Natural killer cell (primary cell): ENCODE results near the gene OLIG1. TPM values are rescaled to one million over a fixed set of nuclear protein-coding genes. Genes with fewer than 3 reads are reported as not detected.

Experiments
- ATAC-seq, 3 donors: fragments of 150-1000 bp in 2 of 3; fragments of 200-7000 bp in 1 of 3; cut with Tn5 transposase; 1 replicate in 1 of 3; 2 replicates in 2 of 3; pipeline ENCODE4 v1.10.0; 2021; ENCODE audit warnings: mild to moderate bottlenecking in 2 of 3, moderate library complexity in 2 of 3
- DNase-seq, 2 donors: peaks; one replicate each; pipeline versions ENCODE4 v3.0.0 to v3.0.0-alpha.2; 2013 to 2021; ENCODE audit warnings: mixed read lengths in 1 of 2
- H3K27ac ChIP-seq: one replicate; pipeline ENCODE4 v1.5.1; 2013; ENCODE audit warnings: mild to moderate bottlenecking, low read length
- H3K27me3 ChIP-seq: one replicate; pipeline ENCODE4 v1.6.1; 2013; ENCODE audit warnings: low read length; ENCODE audit not compliant: control insufficient read depth, insufficient read depth
- H3K36me3 ChIP-seq: one replicate; pipeline ENCODE4 v1.6.1; 2013; ENCODE audit warnings: low read length; ENCODE audit not compliant: control insufficient read depth, insufficient read depth
- H3K4me1 ChIP-seq: one replicate; pipeline ENCODE4 v1.6.1; 2013; ENCODE audit warnings: low read length; ENCODE audit not compliant: control insufficient read depth, insufficient read depth
- H3K4me3 ChIP-seq: one replicate; pipeline ENCODE4 v1.5.1; 2013; ENCODE audit warnings: low read length
- H3K9me3 ChIP-seq: one replicate; pipeline ENCODE4 v1.6.1; 2013; ENCODE audit warnings: low read length; ENCODE audit not compliant: control insufficient read depth, insufficient read depth
- H3K27ac Mint-ChIP-seq, 2 donors: one replicate each; pipeline ENCODE4 v1.8.0; 2022; ENCODE audit warnings: mild to moderate bottlenecking in 2 of 2, mixed read lengths in 2 of 2, moderate library complexity in 1 of 2
- H3K27me3 Mint-ChIP-seq, 2 donors: one replicate each; pipeline ENCODE4 v1.8.0; 2022; ENCODE audit warnings: low read depth in 2 of 2, mixed read lengths in 2 of 2
- H3K36me3 Mint-ChIP-seq: one replicate; pipeline ENCODE4 v1.8.0; 2022; ENCODE audit warnings: mixed read lengths
- H3K4me1 Mint-ChIP-seq, 2 donors: one replicate each; pipeline ENCODE4 v1.8.0; 2022; ENCODE audit warnings: mixed read lengths in 2 of 2
- H3K4me3 Mint-ChIP-seq: one replicate; pipeline ENCODE4 v1.8.0; 2022; ENCODE audit warnings: mild to moderate bottlenecking, moderate library complexity, mixed read lengths
- H3K9me3 Mint-ChIP-seq, 2 donors: one replicate each; pipeline ENCODE4 v1.8.0; 2022; ENCODE audit warnings: mixed read lengths in 2 of 2
- CTCF ChIP-seq: fragments of 200-600 bp; IDR thresholded peaks from one replicate; pipeline ENCODE4 v1.8.0; 2022; ENCODE audit warnings: antibody characterized with exemption
- WGBS: methylation state at CpG from one replicate; pipeline ENCODE4 v1.1.7; 2013; ENCODE audit warnings: missing lambda C conversion rate; ENCODE audit not compliant: insufficient coverage; 5-methylcytosine and 5-hydroxymethylcytosine counted together
- intact Hi-C: fragments of 100-400 bp; cut with micrococcal nuclease; formaldehyde crosslinking; loops from one replicate; pipeline ENCODE4 v1.14.2; 2022
- total RNA-seq, 4 donors: library from RNA; stranded (reverse); fragments of 120-200 nt in 1 of 4; gene quantifications; one replicate each; pipeline versions ENCODE4 v1.2.3 to v1.2.4, GENCODE V29; 2013 to 2022

The OLIG1 gene
- total RNA-seq, 3 donors from 2014 or later (not counting 1 experiment from before 2014, with no cell fraction given) = 0.47 to 1.4 (median 0.48) TPM

DNA sequence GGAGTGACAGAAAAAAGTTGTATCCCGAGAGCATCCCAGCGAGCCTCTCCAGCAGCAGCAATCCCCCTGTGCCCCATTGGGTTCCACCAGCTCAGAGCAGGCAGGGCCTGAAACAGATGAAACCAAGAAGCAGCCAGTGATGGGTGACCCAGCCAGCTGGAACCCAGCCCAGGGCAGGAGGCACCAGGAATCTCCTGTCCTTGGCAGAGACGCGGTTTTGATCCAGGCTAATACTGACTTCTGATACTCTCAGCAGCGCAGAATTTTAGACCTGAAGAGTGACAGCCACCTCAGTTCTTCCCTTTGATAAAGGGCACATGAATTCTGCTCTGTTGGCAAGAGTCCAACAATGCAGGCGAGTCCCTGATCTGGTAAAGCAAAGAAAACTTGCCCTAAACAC is 11.4 kb upstream of the OLIG1 start:
- Histone ChIP-seq H3K4me3 (no peak overlapping the region), H3K27ac (no peak overlapping the region), H3K36me3 (no peaks in the 10 kb centered on the region), H3K27me3 (no peaks in the 10 kb centered on the region), H3K4me1 (peaks cover 32% of the 10 kb centered on the region), H3K9me3 (no peaks in the 10 kb centered on the region)
- no peak overlapping the region for H3K4me3 Mint-ChIP-seq
- intact Hi-C loops = no loop called here
- no peak for TF ChIP-seq CTCF
- ATAC-seq (no peak), DNase-seq (no peak)
- no peak overlapping the region for H3K27ac Mint-ChIP-seq
- H3K9me3 Mint-ChIP-seq = no peaks in the 10 kb centered on the region
- H3K4me1 Mint-ChIP-seq = peaks cover 24 to 28% of the 10 kb centered on the region in 2 donors
- H3K36me3 Mint-ChIP-seq = no peaks in the 10 kb centered on the region
- H3K27me3 Mint-ChIP-seq = peaks cover 24 to 41% of the 10 kb centered on the region in 2 donors
- 90% methylated on average over 6 of the region's 6 CpGs for WGBS

GRCh38 chr21:33058957-33059356 is 11.0 kb upstream of the OLIG1 start:
- WGBS = 73% methylated on average over 6 of the region's 6 CpGs
- peaks cover 24 to 28% of the 10 kb centered on the region in 2 donors for H3K4me1 Mint-ChIP-seq
- Histone ChIP-seq H3K36me3 (no peaks in the 10 kb centered on the region), H3K4me1 (peaks cover 32% of the 10 kb centered on the region), H3K9me3 (no peaks in the 10 kb centered on the region), H3K4me3 (no peak overlapping the region), H3K27ac (no peak overlapping the region), H3K27me3 (no peaks in the 10 kb centered on the region)
- H3K36me3 Mint-ChIP-seq = no peaks in the 10 kb centered on the region
- intact Hi-C loops = no loop called here
- no peak for ATAC-seq
- TF ChIP-seq CTCF = no peak
- DNase-seq = no peak
- no peak overlapping the region for H3K27ac Mint-ChIP-seq
- no peaks in the 10 kb centered on the region for H3K9me3 Mint-ChIP-seq
- peaks cover 28 to 37% of the 10 kb centered on the region in 2 donors for H3K27me3 Mint-ChIP-seq
- H3K4me3 Mint-ChIP-seq = no peak overlapping the region

DNA sequence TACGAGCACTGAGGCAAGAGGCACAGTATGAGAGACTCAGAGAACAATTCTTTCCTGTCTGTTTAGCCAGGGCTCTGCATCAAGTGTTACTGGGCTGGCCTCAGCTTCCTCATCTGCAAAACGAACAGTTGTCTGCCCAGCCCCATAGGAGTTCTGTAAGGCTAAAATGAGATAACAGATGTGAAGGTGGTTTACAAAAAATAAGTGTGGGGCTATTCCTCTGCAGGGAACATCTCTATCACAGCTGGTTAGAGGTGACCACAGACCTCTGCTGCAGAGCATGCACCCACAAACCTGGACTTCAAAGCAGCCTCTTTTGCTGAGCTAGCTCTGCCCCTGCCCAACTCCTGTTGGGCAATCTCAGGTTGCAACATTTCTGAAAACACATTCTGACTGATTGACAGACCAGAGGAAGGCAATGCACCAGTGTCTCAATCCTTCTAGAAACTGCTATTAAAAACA is 10.5 kb upstream of the OLIG1 start:
- no peaks in the 10 kb centered on the region for H3K36me3 ChIP-seq
- Mint-ChIP-seq H3K4me3 (no peak overlapping the region), H3K9me3 (no peaks in the 10 kb centered on the region), H3K27me3 (peaks cover 29 to 34% of the 10 kb centered on the region in 2 donors), H3K4me1 (peaks cover 24 to 28% of the 10 kb centered on the region in 2 donors), H3K27ac (no peak overlapping the region), H3K36me3 (no peaks in the 10 kb centered on the region)
- no peaks in the 10 kb centered on the region for H3K9me3 ChIP-seq
- H3K27ac ChIP-seq = no peak overlapping the region
- no peak overlapping the region for H3K4me3 ChIP-seq
- no peaks in the 10 kb centered on the region for H3K27me3 ChIP-seq
- 1% methylated on average over 2 of the region's 2 CpGs for WGBS
- ATAC-seq (peak; percentile 63 to 90 (median 87)), DNase-seq (peak in 1 of 2 donors; percentile 28)
- TF ChIP-seq CTCF = no peak
- intact Hi-C loops = no loop called here
- H3K4me1 ChIP-seq = peaks cover 32% of the 10 kb centered on the region

DNA sequence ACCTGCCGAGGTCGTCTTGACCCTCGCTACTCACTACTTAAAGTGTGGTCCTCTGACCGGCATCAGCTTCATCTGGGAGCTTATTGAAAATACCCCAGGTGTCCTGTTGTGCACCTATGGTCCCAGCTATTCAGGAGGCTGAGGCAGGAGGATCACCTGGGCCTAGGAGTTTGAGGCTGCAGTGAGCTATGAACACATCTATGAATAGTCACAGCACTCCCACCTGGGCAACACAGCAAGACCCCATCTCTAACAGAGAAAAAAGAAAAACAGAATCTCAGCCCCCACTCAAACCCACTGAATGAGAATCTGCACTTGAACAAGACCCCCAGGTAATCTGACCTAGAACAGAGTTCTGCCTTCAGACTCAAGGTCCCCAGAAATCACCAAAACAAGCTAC is 8.7 kb upstream of the OLIG1 start:
- intact Hi-C loops = no loop called here
- Mint-ChIP-seq H3K27me3 (peaks cover 34 to 42% of the 10 kb centered on the region in 2 donors), H3K9me3 (no peaks in the 10 kb centered on the region), H3K4me1 (peaks cover 24 to 28% of the 10 kb centered on the region in 2 donors), H3K27ac (no peak overlapping the region), H3K4me3 (no peak overlapping the region), H3K36me3 (no peaks in the 10 kb centered on the region)
- Histone ChIP-seq H3K4me3 (no peak overlapping the region), H3K27ac (no peak overlapping the region), H3K36me3 (no peaks in the 10 kb centered on the region), H3K27me3 (no peaks in the 10 kb centered on the region), H3K9me3 (no peaks in the 10 kb centered on the region), H3K4me1 (peaks cover 32% of the 10 kb centered on the region)
- 97% methylated on average over 4 of the region's 4 CpGs for WGBS
- DNase-seq = no peak
- no peak for ATAC-seq
- TF ChIP-seq CTCF = no peak
